ENCODE measurements around the gene RALGPS1. TPM values are rescaled to one million over a fixed set of nuclear protein-coding genes. Genes with fewer than 3 reads are reported as not detected.

Gene RALGPS1
- total RNA-seq, 1 donor from 2014 or later: 30.7 TPM

DNA sequence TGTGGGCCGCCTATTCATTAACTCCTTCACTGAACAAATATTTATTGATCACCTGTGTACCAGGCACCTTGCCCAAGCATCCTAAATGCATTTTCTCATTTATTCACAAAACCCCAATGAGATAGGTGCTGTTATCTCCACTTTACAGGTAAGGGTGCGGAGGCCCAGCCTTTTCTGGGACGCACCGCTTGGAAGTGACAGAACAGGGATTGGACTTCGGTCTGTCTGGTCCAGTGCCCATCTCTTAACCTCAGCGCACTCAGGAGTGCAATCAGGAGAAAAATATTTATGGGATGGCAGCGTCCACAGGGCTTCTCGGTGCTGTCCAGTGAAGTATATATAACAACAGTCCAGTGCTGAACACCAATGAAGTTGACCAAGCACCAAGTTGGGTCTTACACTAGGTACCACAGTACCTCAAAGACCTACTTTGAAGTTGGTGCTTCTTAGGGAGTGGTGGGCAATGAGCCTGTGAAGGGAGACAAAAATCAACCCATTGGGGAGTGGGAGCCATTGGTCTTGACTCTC is 331.1 kb downstream of the RALGPS1 start:
- Histone ChIP-seq H3F3A (ENCODE audit: low read depth) (no peaks in the 10 kb centered on the region), H3K9me3 (ENCODE audit: low read depth) (no peaks in the 10 kb centered on the region), H3K27me3 (no peaks in the 10 kb centered on the region), H3K27ac (no peak overlapping the region), H3K36me3 (no peaks in the 10 kb centered on the region), H3K79me2 (ENCODE audit: low read depth) (no peaks in the 10 kb centered on the region), H3K4me3 (peak overlapping the region; percentile 54), H4K20me1 (ENCODE audit: low read depth) (no peaks in the 10 kb centered on the region), H3K4me2 (peak overlapping the region; percentile 74), H3K9ac (no peak overlapping the region), H3K4me1 (peaks cover 11% of the 10 kb centered on the region), H2AFZ (replicated peaks) (peak overlapping the region; percentile 45)
- peaks cover 2% of the 10 kb centered on the region for H3K4me1 Mint-ChIP-seq
- H3K9me3 Mint-ChIP-seq: no peaks in the 10 kb centered on the region
- DNase-seq (ENCODE audit: low spot score): no peak
- H3K36me3 Mint-ChIP-seq: peaks cover 2% of the 10 kb centered on the region
- peaks cover 4% of the 10 kb centered on the region for H3K27me3 Mint-ChIP-seq (ENCODE audit: insufficient read depth, low read depth)
- TF ChIP-seq EZH2 (IDR thresholded peaks at IDR 0.05): no peak
- TF ChIP-seq, protein P1, sequence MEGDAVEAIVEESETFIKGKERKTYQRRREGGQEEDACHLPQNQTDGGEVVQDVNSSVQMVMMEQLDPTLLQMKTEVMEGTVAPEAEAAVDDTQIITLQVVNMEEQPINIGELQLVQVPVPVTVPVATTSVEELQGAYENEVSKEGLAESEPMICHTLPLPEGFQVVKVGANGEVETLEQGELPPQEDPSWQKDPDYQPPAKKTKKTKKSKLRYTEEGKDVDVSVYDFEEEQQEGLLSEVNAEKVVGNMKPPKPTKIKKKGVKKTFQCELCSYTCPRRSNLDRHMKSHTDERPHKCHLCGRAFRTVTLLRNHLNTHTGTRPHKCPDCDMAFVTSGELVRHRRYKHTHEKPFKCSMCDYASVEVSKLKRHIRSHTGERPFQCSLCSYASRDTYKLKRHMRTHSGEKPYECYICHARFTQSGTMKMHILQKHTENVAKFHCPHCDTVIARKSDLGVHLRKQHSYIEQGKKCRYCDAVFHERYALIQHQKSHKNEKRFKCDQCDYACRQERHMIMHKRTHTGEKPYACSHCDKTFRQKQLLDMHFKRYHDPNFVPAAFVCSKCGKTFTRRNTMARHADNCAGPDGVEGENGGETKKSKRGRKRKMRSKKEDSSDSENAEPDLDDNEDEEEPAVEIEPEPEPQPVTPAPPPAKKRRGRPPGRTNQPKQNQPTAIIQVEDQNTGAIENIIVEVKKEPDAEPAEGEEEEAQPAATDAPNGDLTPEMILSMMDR (IDR thresholded peaks at IDR 0.05): no peak
- no peak for TF ChIP-seq EZH2phosphoT487 (IDR thresholded peaks at IDR 0.05)
- peak overlapping the region; percentile 91 for H3K4me3 Mint-ChIP-seq
- no peak overlapping the region for H3K27ac Mint-ChIP-seq

DNA sequence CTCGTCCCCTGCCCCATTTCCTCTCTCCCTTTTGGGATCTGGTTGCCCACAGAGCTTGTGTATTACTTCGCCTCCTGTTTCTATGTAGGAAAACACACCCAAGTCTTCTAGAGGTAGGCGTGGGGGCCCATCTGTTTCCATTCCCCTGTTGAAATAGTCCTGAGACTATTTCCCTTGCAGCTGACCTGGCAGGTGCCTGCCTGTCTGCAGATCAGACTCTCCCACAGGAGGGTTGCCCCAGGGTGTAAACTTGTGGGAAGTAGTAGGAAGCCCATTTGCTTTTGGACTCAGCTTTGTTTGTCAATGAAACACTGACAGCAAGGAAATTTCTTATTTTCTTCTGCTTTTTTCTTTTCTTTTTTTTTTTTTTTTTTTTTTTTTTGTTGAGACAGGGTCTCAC is 333.7 kb downstream of the RALGPS1 start:
- Histone ChIP-seq H3K27me3 (no peaks in the 10 kb centered on the region), H2AFZ (replicated peaks) (no peak overlapping the region), H3K4me2 (no peak overlapping the region), H3K79me2 (ENCODE audit: low read depth) (no peaks in the 10 kb centered on the region), H3F3A (ENCODE audit: low read depth) (no peaks in the 10 kb centered on the region), H3K9me3 (ENCODE audit: low read depth) (no peaks in the 10 kb centered on the region), H3K4me1 (peaks cover 4% of the 10 kb centered on the region), H3K36me3 (no peaks in the 10 kb centered on the region), H3K9ac (no peak overlapping the region), H4K20me1 (ENCODE audit: low read depth) (no peaks in the 10 kb centered on the region), H3K4me3 (no peak overlapping the region), H3K27ac (no peak overlapping the region)
- TF ChIP-seq EZH2 (IDR thresholded peaks at IDR 0.05) (no peak), EZH2phosphoT487 (IDR thresholded peaks at IDR 0.05) (no peak)
- TF ChIP-seq, protein P1 (IDR thresholded peaks at IDR 0.05): no peak
- Mint-ChIP-seq H3K9me3 (no peaks in the 10 kb centered on the region), H3K36me3 (peaks cover 2% of the 10 kb centered on the region), H3K27me3 (ENCODE audit: insufficient read depth, low read depth) (peaks cover 4% of the 10 kb centered on the region), H3K4me1 (peaks cover 2% of the 10 kb centered on the region), H3K4me3 (no peak overlapping the region), H3K27ac (no peak overlapping the region)
- no peak for DNase-seq (ENCODE audit: low spot score)

DNA sequence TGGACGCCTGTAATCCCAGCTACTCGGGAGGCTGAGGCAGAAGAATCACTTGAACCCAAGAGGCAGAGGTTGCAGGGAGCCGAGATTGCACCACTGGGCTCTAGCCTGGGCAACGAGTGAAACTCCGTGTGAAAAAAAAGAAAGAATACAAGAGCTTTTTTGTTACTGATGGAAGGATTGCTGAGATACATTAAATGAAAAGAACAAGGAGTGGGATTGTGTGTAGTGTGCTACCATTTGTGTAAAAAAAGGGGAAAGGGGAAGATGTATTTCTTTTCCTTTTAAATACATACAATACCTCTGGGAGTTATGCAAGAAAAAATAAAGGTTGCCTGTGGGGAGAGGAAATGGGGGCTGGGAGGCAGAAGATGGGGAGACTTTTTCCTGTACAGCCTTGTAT is 335.3 kb downstream of the RALGPS1 start:
- Histone ChIP-seq H3K9me3 (ENCODE audit: low read depth) (no peaks in the 10 kb centered on the region), H3K4me3 (no peak overlapping the region), H2AFZ (replicated peaks) (no peak overlapping the region), H3K36me3 (no peaks in the 10 kb centered on the region), H3K27me3 (no peaks in the 10 kb centered on the region), H3K9ac (no peak overlapping the region), H4K20me1 (ENCODE audit: low read depth) (no peaks in the 10 kb centered on the region), H3K79me2 (ENCODE audit: low read depth) (no peaks in the 10 kb centered on the region), H3K4me2 (no peak overlapping the region), H3K4me1 (peaks cover 11% of the 10 kb centered on the region), H3K27ac (no peak overlapping the region), H3F3A (ENCODE audit: low read depth) (no peaks in the 10 kb centered on the region)
- H3K36me3 Mint-ChIP-seq: peaks cover 1% of the 10 kb centered on the region
- H3K4me3 Mint-ChIP-seq: no peak overlapping the region
- no peak overlapping the region for H3K27ac Mint-ChIP-seq
- H3K9me3 Mint-ChIP-seq: no peaks in the 10 kb centered on the region
- TF ChIP-seq EZH2 (IDR thresholded peaks at IDR 0.05): no peak
- TF ChIP-seq EZH2phosphoT487 (IDR thresholded peaks at IDR 0.05): no peak
- TF ChIP-seq, protein P1 (IDR thresholded peaks at IDR 0.05): no peak
- H3K27me3 Mint-ChIP-seq (ENCODE audit: insufficient read depth, low read depth): peaks cover 4% of the 10 kb centered on the region
- DNase-seq (ENCODE audit: low spot score): no peak
- H3K4me1 Mint-ChIP-seq: no peaks in the 10 kb centered on the region
